ENCODE measurements around the gene EXOC4. TPM values are rescaled to one million over a fixed set of nuclear protein-coding genes. Genes with fewer than 3 reads are reported as not detected.

EXOC4 gene
- total RNA-seq, 2 experiments from 2014 or later = 58.0 to 59.9 TPM

- H3K27ac ChIP-seq (ENCODE audit: low read depth in 1 of 2, low read length in 2 of 2) = no peak overlapping the region
- H3K4me1 Mint-ChIP-seq (ENCODE audit: low read depth) = no peaks in the 10 kb centered on the region
- ATAC-seq (ENCODE audit: poor library complexity) (no peak), DNase-seq (no peak)
- no peaks in the 10 kb centered on the region for H3K27me3 Mint-ChIP-seq
- no peaks in the 10 kb centered on the region for H3K36me3 ChIP-seq (ENCODE audit: insufficient read depth, low read length)
- peaks cover 24% of the 10 kb centered on the region for H3K36me3 Mint-ChIP-seq (ENCODE audit: low read depth)
- no peaks in the 10 kb centered on the region for H3K4me1 ChIP-seq (ENCODE audit: insufficient read depth, low read length)
- ChIA-PET POLR2A (no interaction called here), CTCF (no interaction called here)
- H3K9me3 ChIP-seq (ENCODE audit: control insufficient read depth in 1 of 2, insufficient read depth in 1 of 2, low read length in 2 of 2) = no peaks in the 10 kb centered on the region
- intact Hi-C loops (cut with DNase I, micrococcal nuclease) = no loop called here
- H3K27me3 ChIP-seq (ENCODE audit: control insufficient read depth in 1 of 2, insufficient read depth in 2 of 2, low read length in 2 of 2) = no peaks in the 10 kb centered on the region
- no peak overlapping the region for H3K4me3 Mint-ChIP-seq
- H3K4me3 ChIP-seq (ENCODE audit: low read length) = no peak overlapping the region
- H3K9me3 Mint-ChIP-seq = peaks cover 5% of the 10 kb centered on the region
- TF ChIP-seq, protein P1, sequence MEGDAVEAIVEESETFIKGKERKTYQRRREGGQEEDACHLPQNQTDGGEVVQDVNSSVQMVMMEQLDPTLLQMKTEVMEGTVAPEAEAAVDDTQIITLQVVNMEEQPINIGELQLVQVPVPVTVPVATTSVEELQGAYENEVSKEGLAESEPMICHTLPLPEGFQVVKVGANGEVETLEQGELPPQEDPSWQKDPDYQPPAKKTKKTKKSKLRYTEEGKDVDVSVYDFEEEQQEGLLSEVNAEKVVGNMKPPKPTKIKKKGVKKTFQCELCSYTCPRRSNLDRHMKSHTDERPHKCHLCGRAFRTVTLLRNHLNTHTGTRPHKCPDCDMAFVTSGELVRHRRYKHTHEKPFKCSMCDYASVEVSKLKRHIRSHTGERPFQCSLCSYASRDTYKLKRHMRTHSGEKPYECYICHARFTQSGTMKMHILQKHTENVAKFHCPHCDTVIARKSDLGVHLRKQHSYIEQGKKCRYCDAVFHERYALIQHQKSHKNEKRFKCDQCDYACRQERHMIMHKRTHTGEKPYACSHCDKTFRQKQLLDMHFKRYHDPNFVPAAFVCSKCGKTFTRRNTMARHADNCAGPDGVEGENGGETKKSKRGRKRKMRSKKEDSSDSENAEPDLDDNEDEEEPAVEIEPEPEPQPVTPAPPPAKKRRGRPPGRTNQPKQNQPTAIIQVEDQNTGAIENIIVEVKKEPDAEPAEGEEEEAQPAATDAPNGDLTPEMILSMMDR (IDR thresholded peaks at IDR 0.05) = no peak
- no peak overlapping the region for H3K27ac Mint-ChIP-seq
These were observed 720.8 kb downstream of the EXOC4 start for GRCh38 chr7:133973710-133974109.

- no peak overlapping the region for H3K4me3 ChIP-seq (ENCODE audit: low read length)
- no peak overlapping the region for H3K27ac ChIP-seq (ENCODE audit: low read depth in 1 of 2, low read length in 2 of 2)
- Mint-ChIP-seq H3K9me3 (no peaks in the 10 kb centered on the region), H3K36me3 (ENCODE audit: low read depth) (peaks cover 20% of the 10 kb centered on the region), H3K4me3 (no peak overlapping the region), H3K27ac (no peak overlapping the region), H3K4me1 (ENCODE audit: low read depth) (no peaks in the 10 kb centered on the region), H3K27me3 (no peaks in the 10 kb centered on the region)
- CTCF ChIA-PET = no interaction called here
- intact Hi-C loops (cut with DNase I, micrococcal nuclease) = no loop called here
- H3K9me3 ChIP-seq (ENCODE audit: control insufficient read depth in 1 of 2, insufficient read depth in 1 of 2, low read length in 2 of 2) = no peaks in the 10 kb centered on the region
- ATAC-seq (ENCODE audit: poor library complexity) (no peak), DNase-seq (no peak)
- H3K4me1 ChIP-seq (ENCODE audit: insufficient read depth, low read length) = no peaks in the 10 kb centered on the region
- H3K27me3 ChIP-seq (ENCODE audit: control insufficient read depth in 1 of 2, insufficient read depth in 2 of 2, low read length in 2 of 2) = no peaks in the 10 kb centered on the region
- no peaks in the 10 kb centered on the region for H3K36me3 ChIP-seq (ENCODE audit: insufficient read depth, low read length)
- TF ChIP-seq, protein P1 (IDR thresholded peaks at IDR 0.05) = no peak
- POLR2A ChIA-PET = no interaction called here
These were observed 722.3 kb downstream of the EXOC4 start for GRCh38 chr7:133975130-133975529.

GRCh38 chr7:133976140-133976539 is 723.3 kb downstream of the EXOC4 start:
- Histone ChIP-seq H3K4me1 (ENCODE audit: insufficient read depth, low read length) (no peaks in the 10 kb centered on the region), H3K9me3 (ENCODE audit: control insufficient read depth in 1 of 2, insufficient read depth in 1 of 2, low read length in 2 of 2) (no peaks in the 10 kb centered on the region), H3K36me3 (ENCODE audit: insufficient read depth, low read length) (no peaks in the 10 kb centered on the region), H3K27me3 (ENCODE audit: control insufficient read depth in 1 of 2, insufficient read depth in 2 of 2, low read length in 2 of 2) (no peaks in the 10 kb centered on the region), H3K27ac (ENCODE audit: low read depth in 1 of 2, low read length in 2 of 2) (no peak overlapping the region), H3K4me3 (ENCODE audit: low read length) (no peak overlapping the region)
- H3K4me1 Mint-ChIP-seq (ENCODE audit: low read depth) = no peaks in the 10 kb centered on the region
- H3K4me3 Mint-ChIP-seq = no peak overlapping the region
- ChIA-PET POLR2A (no interaction called here), CTCF (no interaction called here)
- TF ChIP-seq, protein P1 (IDR thresholded peaks at IDR 0.05) = no peak
- H3K9me3 Mint-ChIP-seq = no peaks in the 10 kb centered on the region
- H3K27me3 Mint-ChIP-seq = no peaks in the 10 kb centered on the region
- DNase-seq (no peak), ATAC-seq (ENCODE audit: poor library complexity) (no peak)
- H3K36me3 Mint-ChIP-seq (ENCODE audit: low read depth) = peaks cover 23% of the 10 kb centered on the region
- intact Hi-C loops (cut with DNase I, micrococcal nuclease) = no loop called here
- no peak overlapping the region for H3K27ac Mint-ChIP-seq
